ENCODE measurements around the gene SLC25A29.
"Not testable (repeated sequence)": the region's sequence is repeated elsewhere in the genome, so short reads cannot be mapped to it uniquely, and the experiment has no call there.

The SLC25A29 gene

GRCh38 chr14:100292776-100293461 is 13.3 kb downstream of the SLC25A29 start:
- DNase-seq, result no peak

GRCh38 chr14:100292301-100292775 is 13.9 kb downstream of the SLC25A29 start:
- DNase-seq, result no peak

- DNase-seq, result no peak
Observed at GRCh38 chr14:100291305-100292075, 14.8 kb downstream of the SLC25A29 start.

GRCh38 chr14:100290607-100291304 is 15.5 kb downstream of the SLC25A29 start:
- no peak for DNase-seq

- no peak for DNase-seq
Observed at GRCh38 chr14:100289916-100290606, 16.2 kb downstream of the SLC25A29 start.

GRCh38 chr14:100288382-100289185 is 17.7 kb downstream of the SLC25A29 start:
- no peak for DNase-seq

- not testable (repeated sequence) for DNase-seq
Observed at GRCh38 chr14:100287998-100288295, 18.3 kb downstream of the SLC25A29 start.

GRCh38 chr14:100287202-100287997 is 18.8 kb downstream of the SLC25A29 start:
- DNase-seq, result no peak

GRCh38 chr14:100286484-100287191 is 19.6 kb downstream of the SLC25A29 start:
- no peak for DNase-seq

- no peak for DNase-seq
Observed at GRCh38 chr14:100285913-100286400, 20.3 kb downstream of the SLC25A29 start.

GRCh38 chr14:100285021-100285912 is 21.0 kb downstream of the SLC25A29 start:
- peak; percentile 79 for DNase-seq

GRCh38 chr14:100283984-100284881 is 22.0 kb downstream of the SLC25A29 start:
- DNase-seq, result no peak

GRCh38 chr14:100283436-100283835 is 22.8 kb downstream of the SLC25A29 start:
- not testable (repeated sequence) for DNase-seq

- DNase-seq, result no peak
Observed at GRCh38 chr14:100282766-100283419, 23.4 kb downstream of the SLC25A29 start.

GRCh38 chr14:100282083-100282350 is 24.2 kb downstream of the SLC25A29 start:
- DNase-seq, result no peak

GRCh38 chr14:100281286-100282082 is 24.8 kb downstream of the SLC25A29 start:
- DNase-seq, result no peak

- DNase-seq, result no peak
Observed at GRCh38 chr14:100279563-100279962, 26.7 kb downstream of the SLC25A29 start.

Measured in CD4-positive, alpha-beta T cell treated with Interleukin-6 for 4 hours (primary cell).